HEK293T (cell line): ENCODE data around the gene LIN7B.
"Not testable (repeated sequence)": the region's sequence is repeated elsewhere in the genome, so short reads cannot be mapped to it uniquely, and the experiment has no call there.

Source experiments
- CTCF ChIA-PET: fragments of 350-600 bp; formaldehyde crosslinking; extraction: SDS; loops from one replicate; lab custom pipeline; 2021; ENCODE audit warnings: antibody characterized with exemption, inconsistent platforms; lab: Yijun Ruan, JAX
- POLR2A ChIA-PET: fragments of 350-600 bp; formaldehyde crosslinking; extraction: SDS; loops from one replicate; lab custom pipeline; 2020; ENCODE audit warnings: antibody characterized with exemption, inconsistent platforms; lab: Yijun Ruan, JAX
- DNase-seq: peaks from one replicate; pipeline ENCODE4 v3.0.0; 2012; ENCODE audit warnings: mixed read lengths; ENCODE audit errors: extremely low spot score
- ARNT ChIP-seq: fragments of 450-650 bp; IDR thresholded peaks from 2 replicates; pipeline ENCODE4 v1.6.1; 2017; ENCODE audit warnings: mild to moderate bottlenecking
- BHLHE40 ChIP-seq: fragments of 450-650 bp; IDR thresholded peaks from 2 replicates; pipeline ENCODE4 v1.6.1; 2016; ENCODE audit warnings: mild to moderate bottlenecking, moderate library complexity, borderline replicate concordance
- CTBP1 ChIP-seq: fragments of 450-650 bp; IDR thresholded peaks from 2 replicates; pipeline ENCODE4 v1.6.1; 2016; ENCODE audit warnings: borderline replicate concordance
- ELF4 ChIP-seq: fragments of 450-650 bp; IDR thresholded peaks from 2 replicates; pipeline ENCODE4 v1.6.1; 2017; ENCODE audit warnings: antibody characterized with exemption
- FOXA1 ChIP-seq: fragments of 450-650 bp; IDR thresholded peaks from 2 replicates; pipeline ENCODE4 v1.6.1; 2016; ENCODE audit warnings: mild to moderate bottlenecking
- FOXK2 ChIP-seq: fragments of 450-650 bp; IDR thresholded peaks from 2 replicates; pipeline ENCODE4 v1.6.1; 2016; ENCODE audit warnings: mild to moderate bottlenecking
- FOXM1 ChIP-seq: fragments of 450-650 bp; IDR thresholded peaks from 2 replicates; pipeline ENCODE4 v1.6.1; 2017; ENCODE audit warnings: mild to moderate bottlenecking, borderline replicate concordance
- HDGF ChIP-seq: fragments of 450-650 bp; IDR thresholded peaks from 2 replicates; pipeline ENCODE4 v1.6.1; 2017; ENCODE audit warnings: antibody characterized with exemption, borderline replicate concordance
- L3MBTL2 ChIP-seq: fragments of 450-650 bp; conservative IDR thresholded peaks from 2 replicates; pipeline ENCODE4 v1.6.1; 2016; ENCODE audit warnings: mild to moderate bottlenecking
- LEF1 ChIP-seq: fragments of 450-650 bp; IDR thresholded peaks from 2 replicates; pipeline ENCODE4 v1.6.1; 2017; ENCODE audit warnings: mild to moderate bottlenecking, borderline replicate concordance
- NFRKB ChIP-seq: fragments of 450-650 bp; IDR thresholded peaks from 2 replicates; pipeline ENCODE4 v1.6.1; 2016; ENCODE audit warnings: mild to moderate bottlenecking, moderate library complexity
- PKNOX1 ChIP-seq: fragments of 450-650 bp; IDR thresholded peaks from 2 replicates; pipeline ENCODE4 v1.6.1; 2016
- SP1 ChIP-seq: fragments of 450-650 bp; IDR thresholded peaks from 2 replicates; pipeline ENCODE4 v1.6.1; 2017
- SUZ12 ChIP-seq: fragments of 450-650 bp; IDR thresholded peaks from 2 replicates; pipeline ENCODE4 v1.6.1; 2016; ENCODE audit warnings: mild to moderate bottlenecking
- TARDBP ChIP-seq: fragments of 450-650 bp; IDR thresholded peaks from 2 replicates; pipeline ENCODE4 v1.6.1; 2016
- ZNF384 ChIP-seq: fragments of 450-650 bp; IDR thresholded peaks from 2 replicates; pipeline ENCODE4 v1.6.1; 2016

Gene LIN7B

GRCh38 chr19:49125025-49125731 lies 11.0 kb downstream of the LIN7B start:
- TF ChIP-seq NFRKB (no peak), ARNT (no peak), FOXM1 (no peak), ELF4 (no peak), TARDBP (no peak), LEF1 (no peak), FOXA1 (no peak), BHLHE40 (no peak), ZNF384 (no peak), L3MBTL2 (no peak), HDGF (no peak)
- ChIA-PET POLR2A (no interaction called here), CTCF (interaction anchor here (0.6 to 1.0 kb wide), 3 partner anchors 12 to 118 kb away, joined by 3 read pairs; no protein-coding TSS in a partner anchor)
- DNase-seq = no peak

- TF ChIP-seq ARNT (no peak), SUZ12 (no peak), ZNF384 (peak; percentile 19; the same call in 1 of the 2 replicates), LEF1 (no peak), HDGF (no peak), NFRKB (no peak), TARDBP (no peak)
- DNase-seq = no peak
- CTCF ChIA-PET = no interaction called here
- POLR2A ChIA-PET = interaction anchor here (1.8 kb wide), 1 partner anchor 9 kb away, joined by 9 read pairs; no protein-coding TSS in a partner anchor
These were observed 12.4 kb downstream of the LIN7B start for GRCh38 chr19:49126575-49126974.

- CTCF ChIA-PET = interaction anchor here (0.6 to 2.1 kb wide), 5 partner anchors 18 to 98 kb away, joined by 3 to 6 read pairs (median 4); no protein-coding TSS in a partner anchor
- POLR2A ChIA-PET = interaction anchor here (0.9 to 1.8 kb wide), 5 partner anchors 9 to 15 kb away, joined by 4 to 12 read pairs (median 7); partner anchors contain the start of gene LIN7B
- not testable (repeated sequence) for DNase-seq
- TF ChIP-seq ZNF384 = 0 out of 2 replicates have a peak, but pooled peaks have one; percentile 6
These were observed 13.1 kb downstream of the LIN7B start for GRCh38 chr19:49127225-49127624.

- ChIA-PET CTCF (interaction anchor here (0.6 to 2.1 kb wide), 5 partner anchors 17 to 97 kb away, joined by 3 to 6 read pairs (median 4); no protein-coding TSS in a partner anchor), POLR2A (interaction anchor here (0.6 to 1.8 kb wide), 7 partner anchors 8 to 23 kb away, joined by 4 to 12 read pairs (median 7); partner anchors contain the start of gene LIN7B)
These were observed 13.7 kb downstream of the LIN7B start for GRCh38 chr19:49127674-49128544.

GRCh38 chr19:49128545-49129237 lies 14.5 kb downstream of the LIN7B start:
- ChIA-PET CTCF (interaction anchor here (1.3 to 2.1 kb wide), 2 partner anchors 18 to 22 kb away, joined by 4 to 6 read pairs; no protein-coding TSS in a partner anchor), POLR2A (interaction anchor here (0.8 to 1.8 kb wide), 4 partner anchors 7 to 20 kb away, joined by 7 to 11 read pairs (median 8); partner anchors contain the start of gene LIN7B)
- no peak for DNase-seq
- no peak for TF ChIP-seq CTBP1
- 0 out of 2 replicates have a peak, but pooled peaks have one; percentile 49 for TF ChIP-seq PKNOX1

More at GRCh38 chr19:49127674-49128544, 13.7 kb downstream of the LIN7B start:
- TF ChIP-seq ZNF384 (no peak), L3MBTL2 (peak; percentile 98), SUZ12 (no peak), PKNOX1 (peak; percentile 81), LEF1 (no peak)
- DNase-seq = peak; percentile 98

- CTCF ChIA-PET = interaction anchor here (2.1 kb wide), 1 partner anchor 17 kb away, joined by 6 read pairs; no protein-coding TSS in a partner anchor
- TF ChIP-seq FOXM1 (no peak), PKNOX1 (no peak), TARDBP (no peak), L3MBTL2 (no peak), HDGF (no peak), SP1 (no peak), ARNT (no peak), FOXK2 (no peak), ZNF384 (no peak), FOXA1 (no peak), CTBP1 (no peak), LEF1 (no peak), ELF4 (no peak), BHLHE40 (no peak), SUZ12 (no peak), NFRKB (no peak)
- POLR2A ChIA-PET = interaction anchor here (1.6 kb wide), 1 partner anchor 15 kb away, joined by 7 read pairs; the partner anchor contains the start of gene LIN7B
- no peak for DNase-seq
These were observed 15.0 kb downstream of the LIN7B start for GRCh38 chr19:49129238-49129583.
